SKM-1 treated with dmso at 0.1 percent for 144 hours (cell line): ENCODE data around the gene PADI1.
A peak's percentile ranks its signal among the peaks of the same experiment; 100 is the strongest.

Source experiments
- DNase-seq: peaks from one replicate; lab custom pipeline; 2025; ENCODE audit not compliant: unreplicated experiment; lab: John Stamatoyannopoulos, UW

PADI1 gene

DNA sequence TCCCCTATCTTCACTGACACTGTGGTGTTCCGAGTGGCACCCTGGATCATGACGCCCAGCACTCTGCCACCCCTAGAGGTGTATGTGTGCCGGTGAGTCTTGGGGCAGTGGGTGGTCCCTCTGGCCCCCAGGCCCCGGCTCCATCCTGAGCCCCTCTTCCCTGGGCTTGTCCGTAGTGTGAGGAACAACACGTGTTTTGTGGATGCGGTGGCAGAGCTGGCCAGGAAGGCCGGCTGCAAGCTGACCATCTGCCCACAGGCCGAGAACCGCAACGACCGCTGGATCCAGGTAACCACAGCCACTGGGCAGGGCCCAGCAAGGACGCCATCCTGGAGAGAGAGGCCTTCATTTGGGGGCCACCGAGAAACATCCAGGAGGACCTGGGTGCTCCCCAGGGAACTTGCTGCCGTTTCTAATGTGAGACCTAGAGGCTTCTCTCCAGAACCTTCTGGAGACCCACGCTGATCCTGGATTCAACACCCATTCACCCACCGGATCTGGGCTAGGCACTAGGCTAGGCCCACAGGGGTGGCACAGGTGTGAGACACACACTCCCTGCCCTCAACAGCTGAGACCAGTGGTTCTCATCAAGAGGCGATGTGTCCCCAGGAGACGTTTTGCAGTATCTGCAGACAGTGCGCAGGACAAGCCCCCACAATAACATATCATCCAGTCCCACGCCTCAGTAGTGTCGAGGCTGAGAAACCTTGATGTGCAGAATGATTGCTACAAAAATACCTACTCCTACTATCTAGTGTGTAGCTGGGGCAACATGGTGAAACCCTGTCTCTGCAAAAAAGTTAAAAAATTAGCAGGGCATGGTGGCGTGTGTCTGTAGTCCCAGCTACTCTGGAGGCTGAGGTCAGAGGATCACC, 66.2 kb downstream of the PADI1 start:
- DNase-seq, result no peak

DNA sequence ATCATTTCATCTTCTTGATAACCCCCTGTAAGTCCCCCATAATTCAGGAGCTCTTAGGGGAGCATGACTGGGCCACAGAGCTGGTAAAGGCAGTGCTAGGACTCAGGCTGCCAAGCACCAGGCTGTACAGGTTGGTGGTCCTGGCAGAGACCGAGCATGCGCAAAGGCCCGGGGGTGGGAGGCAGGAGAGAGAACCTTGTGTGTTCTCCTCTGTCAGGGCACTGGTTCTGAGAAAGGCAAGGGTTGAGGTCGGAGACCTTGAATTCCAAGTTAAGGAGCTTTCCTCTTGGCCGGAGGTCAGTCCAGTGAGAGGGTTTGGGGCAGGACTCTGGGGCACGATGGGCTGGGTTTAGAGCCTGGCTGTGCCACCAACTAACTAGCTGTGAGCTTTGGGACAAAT, 67.1 kb downstream of the PADI1 start:
- DNase-seq, result no peak

DNA sequence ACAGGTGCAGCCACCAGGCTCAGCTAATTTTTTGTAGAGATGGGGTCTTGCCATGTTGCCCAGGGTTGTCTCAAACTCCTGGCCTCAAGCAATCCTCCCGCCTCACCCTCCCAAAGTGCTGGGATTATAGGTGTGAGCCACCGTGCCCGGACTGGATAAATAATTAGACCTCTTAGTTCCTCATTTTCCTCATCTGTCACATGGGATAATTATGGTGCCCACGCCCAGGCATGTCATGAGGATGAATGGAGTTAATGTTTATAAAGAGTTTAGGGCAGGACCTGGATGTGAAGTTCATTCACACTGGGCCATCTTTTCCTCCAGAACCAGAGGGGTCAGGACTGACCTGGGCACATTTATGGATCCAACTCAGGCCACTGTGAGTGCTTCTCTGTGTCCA, 67.7 kb downstream of the PADI1 start:
- no peak for DNase-seq

DNA sequence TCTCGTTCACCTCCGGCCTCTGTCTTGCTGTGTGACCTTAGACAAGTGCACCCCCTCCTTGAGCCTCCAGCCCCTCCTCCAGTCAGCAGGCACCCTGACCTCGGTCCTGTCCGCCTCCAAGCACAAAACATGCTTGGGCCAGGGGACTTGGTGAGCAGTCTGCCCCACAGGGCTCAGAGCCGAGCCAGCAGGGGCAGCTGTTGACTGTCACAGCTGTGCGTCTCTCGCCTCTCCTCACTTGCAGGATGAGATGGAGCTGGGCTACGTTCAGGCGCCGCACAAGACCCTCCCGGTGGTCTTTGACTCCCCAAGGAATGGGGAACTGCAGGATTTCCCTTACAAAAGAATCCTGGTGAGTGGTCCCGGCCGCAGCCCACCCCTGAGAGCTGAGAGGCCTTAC, 68.2 kb downstream of the PADI1 start:
- no peak for DNase-seq

DNA sequence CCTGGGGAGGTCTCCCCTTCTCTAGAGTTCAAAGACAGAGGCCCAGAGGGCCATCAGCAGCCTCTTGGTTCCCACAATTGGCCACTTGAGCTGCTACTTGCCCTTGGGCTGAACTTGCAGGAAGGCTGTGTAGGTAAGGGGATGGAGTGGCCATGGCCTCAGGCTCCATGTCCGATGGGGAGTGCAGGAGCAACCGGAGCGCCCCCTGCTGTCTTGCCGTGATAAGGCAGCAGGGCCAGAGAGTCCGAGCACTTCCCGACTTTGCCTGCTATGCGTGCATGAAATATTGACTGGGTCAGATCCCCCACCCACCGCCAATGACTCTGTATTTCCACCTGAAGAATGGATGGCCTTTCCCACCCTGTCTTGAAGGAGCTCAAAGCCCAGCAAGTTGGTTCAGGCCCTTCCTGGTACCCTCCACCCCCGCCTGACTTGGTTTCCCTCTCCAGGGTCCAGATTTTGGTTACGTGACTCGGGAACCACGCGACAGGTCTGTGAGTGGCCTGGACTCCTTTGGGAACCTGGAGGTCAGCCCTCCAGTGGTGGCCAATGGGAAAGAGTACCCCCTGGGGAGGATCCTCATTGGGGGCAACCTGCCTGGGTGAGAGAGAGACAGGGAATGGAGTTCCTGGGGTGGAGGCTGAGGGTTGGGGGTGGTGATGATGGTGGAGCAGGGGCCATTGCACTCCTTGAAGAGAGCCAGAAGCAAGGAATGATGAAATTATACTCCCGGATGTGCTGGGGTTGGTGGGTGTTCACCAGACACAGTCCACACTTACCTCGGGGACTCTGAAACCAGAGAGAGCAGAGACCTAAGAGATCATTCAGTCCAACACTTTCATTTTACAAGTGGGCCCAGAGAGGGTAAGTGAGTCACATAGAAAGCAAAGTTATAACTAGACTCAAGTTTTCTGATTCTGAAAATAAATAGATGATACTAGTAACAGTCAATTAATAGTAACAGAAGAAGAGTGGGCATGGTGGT, 69.5 kb downstream of the PADI1 start:
- peak; percentile 36 for DNase-seq

DNA sequence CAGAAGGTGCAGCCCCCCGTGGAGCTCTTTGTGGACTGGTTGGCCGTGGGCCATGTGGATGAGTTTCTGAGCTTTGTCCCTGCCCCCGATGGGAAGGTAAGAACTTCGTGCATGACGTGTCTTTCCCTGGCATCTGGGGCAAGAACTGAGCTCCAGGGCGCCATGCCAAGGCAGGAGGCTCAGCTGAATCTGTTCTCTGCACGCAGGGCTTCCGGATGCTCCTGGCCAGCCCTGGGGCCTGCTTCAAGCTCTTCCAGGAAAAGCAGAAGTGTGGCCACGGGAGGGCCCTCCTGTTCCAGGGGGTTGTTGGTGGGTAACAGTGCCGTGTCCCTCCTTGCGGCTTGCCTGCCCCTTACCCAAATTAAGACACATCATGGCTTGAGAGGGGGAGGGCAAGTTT, 71.6 kb downstream of the PADI1 start:
- peak; percentile 53 for DNase-seq

DNA sequence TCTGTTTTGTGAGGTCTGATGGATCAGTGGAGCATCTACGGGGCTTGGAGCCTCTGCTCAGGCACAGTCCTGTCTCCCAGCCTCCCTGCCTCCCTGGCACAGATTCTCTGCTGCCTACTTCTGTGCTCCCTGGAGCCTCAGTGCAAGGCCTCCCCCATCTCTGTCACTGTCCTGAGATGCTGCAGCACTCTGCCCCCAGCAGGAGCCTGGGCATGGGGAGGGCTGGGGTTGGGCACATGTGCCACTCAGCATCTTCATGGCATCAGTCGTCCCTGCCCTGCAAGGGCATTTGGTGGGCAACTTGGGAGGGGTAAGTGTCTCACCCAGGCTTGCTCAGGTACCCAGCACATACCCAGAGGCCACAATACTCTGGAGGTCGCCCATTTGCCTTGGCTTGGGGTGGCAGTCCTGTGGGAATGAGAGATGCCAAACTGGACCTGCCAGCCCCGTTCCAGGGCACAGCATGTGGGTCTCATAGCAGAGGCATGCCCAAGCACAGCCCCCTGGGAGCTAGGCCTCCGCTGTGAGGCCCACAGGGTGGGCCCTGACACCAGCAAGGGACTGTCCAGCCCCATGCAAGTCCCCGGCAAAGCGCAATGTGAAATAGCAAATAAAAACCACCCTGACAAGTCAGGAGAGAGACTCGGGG, 72.7 kb downstream of the PADI1 start:
- no peak for DNase-seq

DNA sequence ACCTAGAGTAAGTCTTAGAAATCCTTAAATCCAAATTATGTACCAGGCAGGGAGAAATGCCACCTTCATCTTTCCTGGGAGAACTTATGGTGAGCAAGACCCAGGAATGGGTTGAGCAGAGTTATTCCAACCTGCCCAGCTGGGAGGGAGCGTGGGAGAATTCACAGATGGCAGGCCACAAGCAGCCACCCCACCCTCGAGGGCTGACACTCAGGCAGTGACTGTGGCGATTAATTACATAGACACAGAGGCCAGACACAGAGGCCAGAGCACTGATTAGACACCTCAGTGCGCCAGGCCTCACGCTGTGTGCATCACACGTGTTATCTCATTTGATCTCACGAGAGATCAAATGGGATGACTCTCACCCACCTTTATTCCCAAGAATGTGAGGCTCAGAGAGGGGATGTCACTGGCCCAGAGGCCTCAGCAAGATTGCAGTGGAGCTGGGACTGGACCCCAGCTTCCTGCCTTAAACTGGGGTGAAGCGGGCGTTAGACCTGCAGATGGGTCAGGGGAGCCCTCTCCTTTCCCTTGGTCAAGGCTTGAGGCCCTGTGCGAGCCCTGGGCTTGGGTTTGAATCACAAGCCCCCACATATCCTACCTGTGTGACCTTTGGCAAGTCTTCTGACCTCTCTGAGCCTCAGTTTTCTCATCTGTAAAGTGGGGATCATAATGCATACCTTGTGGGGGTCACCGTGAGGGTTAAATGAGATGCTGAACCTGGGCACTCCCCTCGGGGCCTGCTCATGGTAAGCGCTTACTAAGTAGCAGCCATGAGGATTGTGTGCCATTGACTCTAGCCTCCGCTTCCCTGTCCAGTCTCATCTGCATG, 74.3 kb downstream of the PADI1 start:
- DNase-seq, result no peak

DNA sequence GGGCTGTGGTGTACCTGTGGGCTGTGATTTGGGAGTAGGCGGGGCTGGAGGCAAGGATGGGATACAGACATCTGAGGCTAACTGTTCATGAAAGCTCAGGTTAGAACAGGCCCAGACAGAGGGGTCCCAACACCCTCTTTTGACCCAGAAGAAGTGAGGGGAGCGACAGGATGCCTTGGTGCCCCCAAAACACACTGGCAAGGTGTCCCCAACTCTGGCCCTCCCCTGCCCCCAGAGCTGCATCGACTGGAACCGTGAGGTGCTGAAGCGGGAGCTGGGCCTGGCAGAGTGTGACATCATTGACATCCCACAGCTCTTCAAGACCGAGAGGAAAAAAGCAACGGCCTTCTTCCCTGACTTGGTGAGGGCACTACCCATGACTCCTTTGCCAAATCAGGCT, 75.5 kb downstream of the PADI1 start:
- DNase-seq, result no peak

DNA sequence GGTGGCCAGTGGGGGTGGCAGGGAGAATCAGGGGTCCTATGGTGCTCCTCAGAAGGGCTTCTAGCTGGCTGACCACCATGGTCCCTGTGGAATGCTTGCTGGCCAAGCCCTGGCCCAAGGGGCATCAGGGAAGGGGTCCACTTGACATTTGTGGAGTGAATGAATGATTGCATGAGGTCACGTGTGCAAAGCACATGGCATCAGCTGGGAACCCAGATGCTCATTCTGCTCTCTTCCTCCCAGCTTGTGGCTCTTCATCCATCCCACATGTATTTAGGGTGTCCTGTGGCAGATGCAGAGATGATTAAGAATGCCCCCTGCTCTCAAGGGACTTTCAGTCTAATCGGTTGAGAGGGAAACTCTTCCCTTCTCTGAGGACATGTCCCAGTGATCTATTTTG, 76.0 kb downstream of the PADI1 start:
- DNase-seq, result no peak

DNA sequence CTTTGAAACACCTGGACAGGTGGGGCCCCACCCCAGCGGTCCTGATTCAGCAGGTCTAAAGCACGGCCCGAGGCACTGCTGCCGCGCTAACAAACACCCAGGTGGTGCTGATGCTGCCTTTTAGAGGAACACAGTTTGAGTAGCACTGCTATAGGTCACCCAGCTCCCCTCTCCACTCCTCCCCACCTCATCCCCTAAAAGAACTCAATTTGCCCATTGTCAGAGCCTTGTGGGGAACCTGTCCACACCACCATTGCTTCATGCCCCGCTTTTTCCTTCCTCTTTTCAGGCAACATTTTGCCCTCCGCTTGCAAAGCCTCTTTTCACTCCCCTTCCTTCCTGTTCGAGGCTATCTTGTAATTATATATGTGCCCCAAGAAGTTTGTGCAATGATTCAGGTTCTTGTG, 76.8 kb downstream of the PADI1 start:
- DNase-seq, result peak; percentile 100

DNA sequence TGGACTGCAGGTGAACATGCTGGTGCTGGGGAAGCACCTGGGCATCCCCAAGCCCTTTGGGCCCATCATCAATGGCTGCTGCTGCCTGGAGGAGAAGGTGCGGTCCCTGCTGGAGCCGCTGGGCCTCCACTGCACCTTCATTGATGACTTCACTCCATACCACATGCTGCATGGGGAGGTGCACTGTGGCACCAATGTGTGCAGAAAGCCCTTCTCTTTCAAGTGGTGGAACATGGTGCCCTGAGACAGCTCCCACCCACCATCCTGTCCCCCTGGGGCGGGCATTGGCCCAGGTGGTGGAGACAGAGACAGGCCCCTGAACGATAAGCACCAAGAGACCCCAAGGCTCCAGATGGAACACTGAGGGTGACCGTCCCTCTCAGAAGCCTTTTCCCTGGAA, 77.9 kb downstream of the PADI1 start:
- no peak for DNase-seq

DNA sequence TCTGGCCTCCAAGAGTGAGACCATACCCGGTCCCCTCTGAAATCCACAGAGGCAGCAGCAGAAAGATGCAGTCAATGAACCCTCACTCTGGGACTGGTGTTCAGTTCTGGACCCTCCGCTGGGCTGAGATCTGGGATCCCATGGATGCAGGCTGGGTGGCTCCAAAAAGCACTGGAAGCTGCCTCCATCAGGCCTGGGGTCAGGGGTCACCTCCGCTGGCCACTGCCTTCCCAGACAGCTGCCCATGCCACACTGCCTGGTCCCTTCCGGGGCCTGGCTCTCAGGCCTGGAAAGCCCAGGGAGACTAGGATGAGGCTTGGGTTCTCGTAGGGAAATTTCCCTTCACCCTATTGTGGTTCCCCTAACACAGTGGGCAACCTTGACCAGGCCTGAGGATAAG, 81.7 kb downstream of the PADI1 start:
- DNase-seq, result no peak

DNA sequence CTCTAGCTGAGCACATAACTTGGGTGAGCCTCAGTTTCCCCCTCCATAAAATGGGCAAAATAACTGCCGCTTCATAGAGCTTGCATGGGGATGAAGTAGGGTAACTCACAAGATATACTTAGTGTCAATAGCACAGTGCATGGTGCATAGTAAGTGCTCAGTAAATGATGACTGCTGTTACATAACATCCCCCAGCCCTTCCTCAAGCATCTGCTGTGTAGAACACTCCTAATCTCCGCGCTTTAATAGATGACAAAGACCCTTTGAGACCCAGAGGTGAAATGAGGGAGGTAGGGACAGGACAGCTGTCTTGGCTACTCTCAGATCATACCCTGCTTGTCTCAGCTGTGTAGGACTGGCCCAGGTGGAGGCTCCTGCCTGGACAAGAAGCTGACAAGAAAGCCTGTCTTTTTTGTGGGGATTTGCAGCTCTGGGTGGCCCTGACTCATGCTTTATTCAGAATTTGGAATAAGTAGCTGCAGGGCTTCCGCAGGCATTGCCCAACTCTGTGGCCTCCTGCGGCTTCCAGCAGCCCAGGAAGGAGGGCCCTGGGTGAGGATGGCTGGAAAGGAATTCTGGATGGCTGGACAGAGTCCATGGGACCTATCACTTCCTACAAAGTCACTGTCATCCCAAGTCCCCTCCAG, 82.3 kb downstream of the PADI1 start:
- DNase-seq, result peak; percentile 42

DNA sequence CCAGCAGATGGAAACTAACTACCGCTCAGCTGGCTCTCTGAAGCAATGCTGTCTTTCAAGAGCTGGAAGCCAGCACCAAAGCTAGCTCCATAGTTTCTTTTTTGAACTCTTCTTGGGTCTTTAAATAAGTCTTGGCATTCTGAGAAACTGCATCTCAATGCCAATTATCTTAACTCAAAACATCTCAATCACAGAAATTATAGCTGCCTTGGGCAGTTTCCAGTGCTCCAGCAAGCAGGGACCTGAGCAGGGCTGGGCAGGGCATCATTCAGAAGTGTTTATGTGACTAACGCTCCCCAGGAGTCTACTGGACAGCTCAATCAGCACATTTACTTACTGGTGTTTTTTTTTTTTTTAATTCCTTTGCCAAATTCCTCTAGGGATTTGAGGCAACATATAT, 84.8 kb downstream of the PADI1 start:
- DNase-seq, result no peak

DNA sequence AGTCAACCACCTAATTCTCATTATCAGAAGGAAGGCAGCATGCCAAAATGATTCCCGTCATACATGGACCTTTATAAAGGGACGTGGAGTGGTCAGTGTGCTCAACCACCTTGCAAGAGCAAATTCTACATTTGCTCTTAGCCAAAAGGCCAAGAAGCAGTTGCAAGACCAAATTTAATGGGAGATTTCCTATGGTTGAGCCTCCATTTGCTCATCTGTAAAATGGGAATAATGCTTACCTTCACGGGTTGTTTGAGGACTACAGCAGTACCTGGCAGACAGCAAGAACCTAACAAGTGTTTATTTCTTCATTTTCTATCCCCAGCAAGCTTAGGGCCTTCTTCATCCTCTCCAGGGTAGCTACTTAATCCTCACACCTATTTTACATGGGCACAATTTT, 85.6 kb downstream of the PADI1 start:
- no peak for DNase-seq

DNA sequence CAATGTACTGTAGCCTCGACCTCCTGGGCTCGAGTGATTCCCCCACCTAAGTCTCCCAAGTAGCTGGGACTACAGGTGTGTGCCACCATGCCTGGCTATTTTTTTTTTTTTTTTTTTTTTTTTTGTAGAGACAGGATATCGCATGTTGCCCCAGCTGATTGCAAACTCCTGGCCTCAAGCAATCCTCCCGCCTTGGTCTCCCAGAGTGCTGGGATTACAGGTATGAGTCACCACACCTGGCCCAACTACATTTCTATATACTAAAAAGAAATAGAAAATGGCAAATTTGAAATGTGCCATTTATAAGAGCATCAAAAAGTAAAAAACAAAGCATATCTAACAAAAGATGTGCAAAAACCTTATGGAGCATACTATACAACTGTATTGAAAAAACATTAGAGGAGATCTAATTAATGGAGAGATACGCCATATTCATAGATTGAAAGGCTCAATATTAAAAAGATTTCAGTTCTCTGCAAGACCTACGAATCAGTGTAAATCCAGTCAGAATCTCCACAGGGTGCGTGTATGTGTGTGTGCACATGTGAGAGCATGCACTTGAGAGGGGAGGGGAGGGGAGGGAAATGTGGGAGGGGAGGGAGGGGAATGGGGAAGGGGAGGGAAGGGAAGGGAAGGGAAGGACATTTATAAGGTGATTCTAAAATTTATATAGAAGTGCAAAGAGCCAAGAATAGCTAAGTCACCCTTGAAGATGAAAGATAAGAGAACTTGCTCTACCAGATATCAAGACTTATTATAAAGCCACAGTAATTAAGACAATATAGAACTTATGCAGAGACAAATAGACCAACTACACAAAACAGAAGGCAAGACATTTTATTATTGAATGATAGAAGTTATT, 87.6 kb downstream of the PADI1 start:
- DNase-seq, result no peak

DNA sequence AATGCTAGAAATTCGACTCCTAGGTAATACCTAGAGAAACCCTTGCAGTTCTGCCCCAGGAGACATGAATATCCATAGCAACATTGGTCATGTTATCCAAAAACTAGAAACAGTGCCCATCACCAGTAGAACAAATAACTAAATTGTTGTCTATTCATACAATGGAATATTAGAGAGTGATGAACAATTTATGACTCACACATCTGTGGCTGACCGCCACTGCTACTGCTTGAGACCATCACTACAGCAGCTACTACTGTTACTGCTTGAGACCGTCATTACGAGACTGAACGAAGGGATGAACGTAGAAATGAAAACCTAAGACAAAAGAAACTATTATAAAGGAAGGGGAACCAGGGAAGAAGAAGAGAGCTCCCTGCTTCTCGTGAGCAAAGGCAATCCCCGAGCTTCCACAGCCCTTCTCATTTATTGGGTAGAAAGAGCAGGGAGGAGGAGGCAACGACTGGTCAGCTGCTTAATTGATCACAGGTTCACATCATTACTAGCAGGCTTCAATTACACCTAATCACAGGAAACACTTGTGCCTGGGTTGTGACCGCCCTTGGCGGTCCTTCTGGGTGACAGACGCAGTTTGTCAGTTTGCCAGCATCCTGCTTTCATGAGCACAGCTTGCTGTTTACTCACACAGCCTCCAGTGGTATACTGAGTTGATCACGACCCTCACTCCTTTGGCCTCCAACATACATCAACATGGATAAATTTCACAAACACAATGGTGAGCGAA, 88.9 kb downstream of the PADI1 start:
- DNase-seq, result no peak
